GM13976 (cell line): Measurements from ENCODE around the gene CGB5.
A peak's percentile ranks its signal among the peaks of the same experiment; 100 is the strongest.
"Not testable (repeated sequence)": the region's sequence is repeated elsewhere in the genome, so short reads cannot be mapped to it uniquely, and the experiment has no call there.

Experiments
- DNase-seq: peaks from one replicate; pipeline ENCODE4 v3.0.0; 2012; ENCODE audit warnings: low spot score
- CTCF ChIP-seq: IDR thresholded peaks from 2 replicates; pipeline ENCODE4 v1.5.1; 2012; ENCODE audit warnings: borderline replicate concordance, mild to moderate bottlenecking; ENCODE audit not compliant: insufficient read depth; ENCODE audit errors: extremely low read depth, missing control alignments, control extremely low read depth
- in situ Hi-C: fragments of 300-500 bp; cut with MboI; formaldehyde crosslinking; loops from one replicate; pipeline ENCODE4 v1.12.0; 2022; ENCODE audit warnings: low sequenced_read_pairs, mixed read lengths, inconsistent platforms; ENCODE audit not compliant: unreplicated experiment

Gene CGB5

GRCh38 chr19:49042177-49042576, 1.5 kb upstream of the CGB5 start:
- in situ Hi-C loops: no loop called here
- no peak for DNase-seq
- TF ChIP-seq CTCF: no peak

DNA sequence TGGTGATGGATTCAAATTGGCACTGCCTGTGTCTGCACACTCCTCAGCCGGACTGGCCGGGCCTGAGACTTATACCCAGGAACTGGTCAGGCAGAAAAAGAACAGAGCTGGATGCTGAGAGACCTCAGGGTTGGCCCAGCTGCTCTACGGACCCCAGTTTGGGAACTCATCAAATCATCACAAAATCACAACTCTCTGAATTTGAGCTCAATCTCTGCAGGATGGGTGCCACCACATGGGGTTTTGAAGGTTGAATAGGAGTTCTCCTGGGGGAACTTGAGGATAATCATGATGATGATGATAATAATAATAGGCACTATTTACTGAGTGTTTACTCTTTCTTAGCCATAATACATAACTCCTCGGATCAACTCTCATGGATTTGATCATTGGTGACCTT, 982 bp upstream of the CGB5 start:
- DNase-seq, in situ Hi-C loops: not testable (repeated sequence)

GRCh38 chr19:49049011-49049410, 5.4 kb downstream of the CGB5 start, which contains the start of gene CGB8:
TSS of gene CGB8 (minus strand) at chr19:49049111. CDS start at chr19:49048739, 372 bp downstream.
- DNase-seq, in situ Hi-C loops: not testable (repeated sequence)

GRCh38 chr19:49049834-49050233, 6.2 kb downstream of the CGB5 start:
- in situ Hi-C loops, DNase-seq: not testable (repeated sequence)

DNA sequence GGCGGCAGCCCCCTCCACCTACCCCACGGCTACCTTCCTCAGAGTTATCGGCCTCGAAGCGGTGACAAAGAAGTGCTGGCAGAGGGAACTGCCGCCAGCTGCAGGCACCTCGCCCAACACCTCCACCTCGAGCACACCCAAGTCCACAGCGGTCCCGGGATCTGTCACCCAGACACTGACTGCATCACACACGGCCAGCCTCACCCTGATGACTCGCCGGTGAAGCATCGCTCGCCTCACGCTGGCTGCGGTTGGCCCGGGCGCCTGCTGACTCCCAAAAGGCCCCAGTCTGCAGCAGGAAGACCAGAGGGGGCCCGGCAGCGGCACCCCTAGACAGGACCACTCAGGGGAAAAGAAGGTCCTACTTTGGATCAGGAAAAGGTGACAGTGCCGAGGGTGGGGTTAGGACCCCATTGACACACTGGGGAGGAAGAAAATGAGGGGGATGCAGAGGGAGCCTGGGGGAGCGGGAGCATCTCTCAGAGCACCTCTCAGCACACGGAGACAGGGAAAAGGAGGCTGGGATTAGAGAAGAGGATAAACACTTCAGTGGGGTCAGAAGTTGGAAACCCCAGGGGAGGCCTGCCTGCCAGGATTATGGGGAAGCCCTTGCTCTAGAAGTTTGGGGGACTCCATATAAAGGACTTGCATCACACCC, 6.9 kb downstream of the CGB5 start:
- in situ Hi-C loops, DNase-seq: not testable (repeated sequence)

DNA sequence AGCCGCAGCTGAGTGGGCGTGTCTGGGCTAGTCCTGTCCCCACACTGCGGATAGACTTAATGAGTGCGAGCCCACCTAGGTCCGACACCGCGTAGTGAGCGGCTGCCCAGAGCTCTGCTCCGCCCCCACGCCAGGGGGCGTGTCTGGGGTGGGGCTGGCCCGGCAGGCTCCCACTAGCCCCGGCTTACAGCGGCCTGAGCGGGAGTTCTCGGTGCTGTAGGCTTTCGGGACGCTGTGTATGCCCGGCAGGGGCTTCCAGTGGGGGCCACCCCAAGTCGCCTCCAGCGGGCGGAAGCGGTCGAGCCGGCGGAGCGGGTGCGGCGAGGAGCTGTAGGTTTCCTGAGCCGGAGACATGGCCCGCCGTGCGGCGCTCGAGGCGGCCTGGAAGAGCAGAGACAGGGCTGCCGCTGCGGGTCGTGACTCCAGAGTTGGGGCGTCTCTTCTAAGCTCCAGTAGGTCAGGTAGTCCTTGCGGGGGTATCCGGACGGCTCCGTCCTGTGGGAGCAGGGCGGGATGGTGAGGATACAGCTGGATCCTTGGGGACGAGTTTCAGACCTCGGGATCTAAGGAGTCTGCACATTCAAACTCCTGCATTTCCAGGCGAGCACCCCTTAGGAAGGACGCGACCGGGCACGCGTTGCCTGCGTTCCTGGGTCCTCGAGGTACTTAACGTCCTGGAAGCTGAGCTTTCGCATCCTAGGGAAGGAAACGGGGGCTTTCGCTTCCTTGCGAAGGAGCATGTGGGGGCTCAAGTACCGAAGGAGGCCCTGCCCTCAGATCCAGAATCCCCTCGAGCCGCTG, 12.7 kb downstream of the CGB5 start:
- TF ChIP-seq CTCF: no peak
- DNase-seq: peak; percentile 88
- in situ Hi-C loops: no loop called here

DNA sequence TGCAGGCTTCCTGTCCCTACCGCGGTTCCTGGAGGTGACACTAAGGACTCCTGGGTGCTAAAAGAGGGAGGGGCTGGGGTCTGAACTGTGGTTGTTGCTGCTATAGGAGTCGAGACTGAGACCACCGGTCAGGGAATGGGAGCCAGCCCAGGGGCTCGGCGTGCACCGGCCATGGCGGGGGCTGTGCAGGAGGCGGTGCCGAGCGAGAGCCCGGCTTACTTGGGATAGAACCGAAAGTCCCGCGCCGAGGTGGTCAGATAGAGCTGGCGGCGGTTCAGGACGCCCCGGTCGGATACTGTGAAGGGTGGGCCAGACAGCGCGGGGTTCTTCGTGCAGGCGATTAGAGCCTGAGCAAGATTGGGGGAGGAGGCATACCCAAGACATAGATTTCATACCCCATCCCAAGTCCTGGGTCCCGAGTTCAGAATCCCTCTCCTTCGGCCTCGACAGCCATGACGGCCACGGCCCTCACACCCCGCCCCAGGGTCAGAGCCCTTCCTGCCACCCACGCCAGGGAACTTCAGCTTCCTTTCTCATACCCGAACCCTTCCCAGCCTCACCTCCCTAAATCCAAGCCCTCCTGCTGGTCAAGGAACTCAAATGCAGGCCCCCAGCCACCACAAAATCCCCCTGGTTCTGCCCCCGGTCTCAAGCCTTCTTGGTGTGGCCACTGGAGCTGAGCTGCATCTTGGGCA, 13.4 kb downstream of the CGB5 start:
- in situ Hi-C loops: not testable (repeated sequence)
- DNase-seq: peak; percentile 29

DNA sequence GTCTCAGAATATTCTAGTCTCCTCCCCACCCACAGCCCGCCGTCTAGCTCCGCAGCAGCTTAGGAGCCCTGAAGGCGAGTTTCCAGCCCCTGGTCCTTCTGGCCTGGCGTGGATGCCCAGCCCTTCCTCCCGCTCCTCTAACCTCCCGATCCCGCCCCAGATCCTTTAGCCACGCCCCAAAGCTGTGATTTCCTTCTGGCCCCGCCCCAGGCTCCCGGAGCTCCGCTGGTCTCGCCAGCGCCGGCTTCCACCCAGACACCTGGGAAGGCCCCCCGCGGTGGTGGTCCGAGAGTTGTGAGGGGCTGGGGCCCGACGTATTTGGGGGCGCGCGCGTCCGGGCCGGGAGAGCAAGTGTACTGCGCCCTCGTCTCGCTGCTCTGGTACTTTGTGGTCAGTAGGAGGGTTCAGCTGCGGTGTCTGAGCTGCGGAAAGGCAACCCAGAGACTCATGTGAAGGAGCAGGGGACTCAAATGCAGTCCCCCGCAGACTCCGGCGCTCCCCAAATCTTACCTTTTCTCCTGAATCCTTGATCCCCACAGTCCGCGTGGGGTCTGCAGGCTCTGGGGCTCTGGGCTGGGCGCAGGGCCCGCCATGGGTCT, 14.1 kb downstream of the CGB5 start, which contains the start of gene CGB7:
Gene CGB7, minus strand, starts transcription at position 114 of the 599 bp plus-strand sequence. CDS start 2,374 bp downstream, outside the sequence.
- DNase-seq: peak; percentile 61
- TF ChIP-seq CTCF: no peak
- in situ Hi-C loops: no loop called here

GRCh38 chr19:49058562-49058961, 14.9 kb downstream of the CGB5 start:
- in situ Hi-C loops: no loop called here
- peak; percentile 55 for DNase-seq
- TF ChIP-seq CTCF: no peak
